ENCODE results near the gene PCARE. TPM values are rescaled to one million over a fixed set of nuclear protein-coding genes. Genes with fewer than 3 reads are reported as not detected.

Gene PCARE
- total and polyA plus RNA-seq, 2 donors (not counting 1 experiment from before 2014, with no cell fraction given): not detected

DNA sequence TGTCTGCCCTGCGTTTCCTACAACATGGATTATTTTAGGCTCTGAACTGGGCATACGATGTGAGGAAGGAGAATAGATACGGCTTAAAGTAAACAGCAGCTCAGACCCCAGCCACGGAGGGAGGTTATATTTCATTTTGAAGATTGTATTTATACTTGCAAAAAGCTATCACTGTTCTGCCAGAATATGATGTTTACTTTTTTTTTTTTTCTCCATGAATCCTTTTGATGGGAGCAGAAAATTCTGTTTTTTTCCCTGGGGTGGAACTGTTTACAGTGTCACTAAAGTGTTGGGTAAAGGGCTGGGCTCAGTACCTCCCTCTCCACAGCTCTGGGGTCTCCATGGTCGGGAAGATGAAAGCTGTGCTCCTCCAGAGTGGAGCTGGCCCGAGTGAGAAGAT is 13.1 kb downstream of the PCARE start:
- Histone ChIP-seq H3K79me2 (ENCODE audit: control insufficient read depth, insufficient read depth, low read length) (no peaks in the 10 kb centered on the region), H3K27me3 (replicated peaks in 1 of 4; ENCODE audit: control extremely low read depth in 1 of 4, control insufficient read depth in 3 of 4, insufficient read depth in 4 of 4, low read length in 3 of 4) (no peaks in the 10 kb centered on the region), H4K20me1 (ENCODE audit: control insufficient read depth, insufficient read depth, low read length, poor library complexity, severe bottlenecking) (no peaks in the 10 kb centered on the region), H3K4me2 (replicated peaks; ENCODE audit: low read depth, low read length, poor library complexity, severe bottlenecking) (no peak overlapping the region), H2AFZ (ENCODE audit: insufficient read depth, low read depth, low read length, poor library complexity, severe bottlenecking) (no peak overlapping the region), H3K4me1 (ENCODE audit: control insufficient read depth in 2 of 2, insufficient read depth in 2 of 2, low read length in 2 of 2) (no peaks in the 10 kb centered on the region), H3K9me3 (ENCODE audit: control extremely low read depth in 1 of 3, control insufficient read depth in 2 of 3, insufficient read depth in 1 of 3, low read length in 2 of 3) (no peaks in the 10 kb centered on the region), H3K9ac (ENCODE audit: low read length) (no peak overlapping the region), H3K36me3 (replicated peaks in 1 of 2; ENCODE audit: control extremely low read depth in 1 of 2, control insufficient read depth in 1 of 2, extremely low read depth in 1 of 2, insufficient read depth in 2 of 2, low read length in 1 of 2) (no peaks in the 10 kb centered on the region), H3K4me3 (ENCODE audit: control extremely low read depth in 1 of 5, extremely low read depth in 1 of 5, insufficient read depth in 1 of 5, low read depth in 2 of 5, low read length in 4 of 5) (no peak overlapping the region), H3K27ac (ENCODE audit: low read length in 2 of 2) (no peak overlapping the region)
- POLR2A ChIA-PET: no interaction called here
- 74% methylated on average over 3 of the region's 6 CpGs for WGBS (ENCODE audit: insufficient coverage)
- DNase-seq (no peak), ATAC-seq (ENCODE audit: low read depth) (no peak)
- TF ChIP-seq, protein P1, sequence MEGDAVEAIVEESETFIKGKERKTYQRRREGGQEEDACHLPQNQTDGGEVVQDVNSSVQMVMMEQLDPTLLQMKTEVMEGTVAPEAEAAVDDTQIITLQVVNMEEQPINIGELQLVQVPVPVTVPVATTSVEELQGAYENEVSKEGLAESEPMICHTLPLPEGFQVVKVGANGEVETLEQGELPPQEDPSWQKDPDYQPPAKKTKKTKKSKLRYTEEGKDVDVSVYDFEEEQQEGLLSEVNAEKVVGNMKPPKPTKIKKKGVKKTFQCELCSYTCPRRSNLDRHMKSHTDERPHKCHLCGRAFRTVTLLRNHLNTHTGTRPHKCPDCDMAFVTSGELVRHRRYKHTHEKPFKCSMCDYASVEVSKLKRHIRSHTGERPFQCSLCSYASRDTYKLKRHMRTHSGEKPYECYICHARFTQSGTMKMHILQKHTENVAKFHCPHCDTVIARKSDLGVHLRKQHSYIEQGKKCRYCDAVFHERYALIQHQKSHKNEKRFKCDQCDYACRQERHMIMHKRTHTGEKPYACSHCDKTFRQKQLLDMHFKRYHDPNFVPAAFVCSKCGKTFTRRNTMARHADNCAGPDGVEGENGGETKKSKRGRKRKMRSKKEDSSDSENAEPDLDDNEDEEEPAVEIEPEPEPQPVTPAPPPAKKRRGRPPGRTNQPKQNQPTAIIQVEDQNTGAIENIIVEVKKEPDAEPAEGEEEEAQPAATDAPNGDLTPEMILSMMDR (IDR thresholded peaks at IDR 0.05): no peak
- no peak for TF ChIP-seq EZH2 (IDR thresholded peaks at IDR 0.05; ENCODE audit: borderline replicate concordance, insufficient read depth, low read depth, low read length, poor library complexity, severe bottlenecking)
- H3K27ac Mint-ChIP-seq: no peak overlapping the region
- CTCF ChIA-PET: no interaction called here
- intact Hi-C loops (cut with micrococcal nuclease): no loop called here
- no peaks in the 10 kb centered on the region for H3K4me1 Mint-ChIP-seq
- H3K27me3 Mint-ChIP-seq: no peaks in the 10 kb centered on the region
- no peaks in the 10 kb centered on the region for H3K9me3 Mint-ChIP-seq (ENCODE audit: insufficient read depth)
- no peak overlapping the region for H3K4me3 Mint-ChIP-seq

DNA sequence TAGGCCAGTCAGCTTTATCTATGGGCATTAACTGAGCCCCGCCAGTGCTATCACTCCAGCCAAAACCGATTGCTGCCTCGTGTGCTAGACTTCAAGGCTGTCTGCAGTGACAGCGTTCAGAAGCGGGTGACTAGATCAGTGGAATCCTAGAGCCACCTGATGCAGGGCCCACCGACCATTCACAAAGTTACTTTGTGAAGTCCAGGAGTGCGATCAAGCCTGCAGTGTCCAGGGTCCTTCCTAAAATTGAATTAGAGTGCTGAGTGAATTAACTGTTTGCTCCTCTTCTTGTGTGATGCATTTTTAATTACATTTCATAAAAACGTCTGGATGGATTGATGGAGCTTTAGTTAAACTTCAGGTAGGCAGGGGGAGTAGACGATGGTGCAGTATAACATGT is 13.9 kb downstream of the PCARE start:
- Histone ChIP-seq H3K4me1 (ENCODE audit: control insufficient read depth in 2 of 2, insufficient read depth in 2 of 2, low read length in 2 of 2) (no peaks in the 10 kb centered on the region), H3K4me2 (replicated peaks; ENCODE audit: low read depth, low read length, poor library complexity, severe bottlenecking) (no peak overlapping the region), H3K27me3 (replicated peaks in 1 of 4; ENCODE audit: control extremely low read depth in 1 of 4, control insufficient read depth in 3 of 4, insufficient read depth in 4 of 4, low read length in 3 of 4) (no peaks in the 10 kb centered on the region), H3K9ac (ENCODE audit: low read length) (no peak overlapping the region), H2AFZ (ENCODE audit: insufficient read depth, low read depth, low read length, poor library complexity, severe bottlenecking) (no peak overlapping the region), H3K9me3 (ENCODE audit: control extremely low read depth in 1 of 3, control insufficient read depth in 2 of 3, insufficient read depth in 1 of 3, low read length in 2 of 3) (no peaks in the 10 kb centered on the region), H3K79me2 (ENCODE audit: control insufficient read depth, insufficient read depth, low read length) (no peaks in the 10 kb centered on the region), H3K36me3 (replicated peaks in 1 of 2; ENCODE audit: control extremely low read depth in 1 of 2, control insufficient read depth in 1 of 2, extremely low read depth in 1 of 2, insufficient read depth in 2 of 2, low read length in 1 of 2) (no peaks in the 10 kb centered on the region), H3K27ac (ENCODE audit: low read length in 2 of 2) (no peak overlapping the region), H3K4me3 (ENCODE audit: control extremely low read depth in 1 of 5, extremely low read depth in 1 of 5, insufficient read depth in 1 of 5, low read depth in 2 of 5, low read length in 4 of 5) (no peak overlapping the region), H4K20me1 (ENCODE audit: control insufficient read depth, insufficient read depth, low read length, poor library complexity, severe bottlenecking) (no peaks in the 10 kb centered on the region)
- TF ChIP-seq EZH2 (IDR thresholded peaks at IDR 0.05; ENCODE audit: borderline replicate concordance, insufficient read depth, low read depth, low read length, poor library complexity, severe bottlenecking): no peak
- TF ChIP-seq, protein P1 (IDR thresholded peaks at IDR 0.05): no peak
- Mint-ChIP-seq H3K4me1 (no peaks in the 10 kb centered on the region), H3K27me3 (no peaks in the 10 kb centered on the region), H3K9me3 (ENCODE audit: insufficient read depth) (no peaks in the 10 kb centered on the region), H3K4me3 (no peak overlapping the region), H3K27ac (no peak overlapping the region)
- ChIA-PET POLR2A (no interaction called here), CTCF (no interaction called here)
- intact Hi-C loops (cut with micrococcal nuclease): no loop called here
- DNase-seq (no peak), ATAC-seq (ENCODE audit: low read depth) (no peak)
- WGBS (ENCODE audit: insufficient coverage): 99% methylated on average over 7 of the region's 9 CpGs

All from B cell (primary cell).